WERI-Rb-1 (cell line): ENCODE data around the gene TRMT61A.
A peak's percentile ranks its signal among the peaks of the same experiment; 100 is the strongest.

ENCODE experiments used
- DNase-seq: peaks from one replicate; pipeline ENCODE4 v3.0.0-alpha.2; 2020
- H3K27ac ChIP-seq: fragments of 250-450 bp; sonication (Bioruptor Pico); 2 replicates; pipeline ENCODE4 v1.5.1; 2020; ENCODE audit warnings: mild to moderate bottlenecking, moderate library complexity
- H3K27me3 ChIP-seq: fragments of 250-450 bp; sonication (Bioruptor Pico); 2 replicates; pipeline ENCODE4 v1.5.1; 2021; ENCODE audit warnings: mild to moderate bottlenecking, low read depth, moderate library complexity; ENCODE audit not compliant: insufficient read depth, severe bottlenecking
- H3K36me3 ChIP-seq: fragments of 250-450 bp; sonication (Bioruptor Pico); 2 replicates; pipeline ENCODE4 v1.5.1; 2020; ENCODE audit warnings: mild to moderate bottlenecking, moderate library complexity
- H3K4me3 ChIP-seq: 2 replicates; pipeline ENCODE4 v1.5.1; 2011; ENCODE audit warnings: low read depth, mild to moderate bottlenecking, control low read depth, low read length
- H3K9me3 ChIP-seq: fragments of 250-450 bp; sonication (Bioruptor Pico); 2 replicates; pipeline ENCODE4 v1.5.1; 2021; ENCODE audit warnings: mild to moderate bottlenecking, moderate library complexity; ENCODE audit not compliant: severe bottlenecking
- TF ChIP-seq, protein P1 (sequence below): IDR thresholded peaks from 2 replicates; pipeline ENCODE4 v1.5.1; 2011; ENCODE audit warnings: low read depth, mild to moderate bottlenecking, control low read depth, inconsistent platforms, low read length

Gene TRMT61A

GRCh38 chr14:103551338-103551762 is 22.4 kb downstream of the TRMT61A start:
- H3K9me3 ChIP-seq, result no peaks in the 10 kb centered on the region
- no peak overlapping the region for H3K4me3 ChIP-seq
- H3K27ac ChIP-seq, result no peak overlapping the region
- DNase-seq, result no peak
- peaks cover 4% of the 10 kb centered on the region; the same call in 1 of the 2 replicates for H3K36me3 ChIP-seq
- TF ChIP-seq, protein P1, sequence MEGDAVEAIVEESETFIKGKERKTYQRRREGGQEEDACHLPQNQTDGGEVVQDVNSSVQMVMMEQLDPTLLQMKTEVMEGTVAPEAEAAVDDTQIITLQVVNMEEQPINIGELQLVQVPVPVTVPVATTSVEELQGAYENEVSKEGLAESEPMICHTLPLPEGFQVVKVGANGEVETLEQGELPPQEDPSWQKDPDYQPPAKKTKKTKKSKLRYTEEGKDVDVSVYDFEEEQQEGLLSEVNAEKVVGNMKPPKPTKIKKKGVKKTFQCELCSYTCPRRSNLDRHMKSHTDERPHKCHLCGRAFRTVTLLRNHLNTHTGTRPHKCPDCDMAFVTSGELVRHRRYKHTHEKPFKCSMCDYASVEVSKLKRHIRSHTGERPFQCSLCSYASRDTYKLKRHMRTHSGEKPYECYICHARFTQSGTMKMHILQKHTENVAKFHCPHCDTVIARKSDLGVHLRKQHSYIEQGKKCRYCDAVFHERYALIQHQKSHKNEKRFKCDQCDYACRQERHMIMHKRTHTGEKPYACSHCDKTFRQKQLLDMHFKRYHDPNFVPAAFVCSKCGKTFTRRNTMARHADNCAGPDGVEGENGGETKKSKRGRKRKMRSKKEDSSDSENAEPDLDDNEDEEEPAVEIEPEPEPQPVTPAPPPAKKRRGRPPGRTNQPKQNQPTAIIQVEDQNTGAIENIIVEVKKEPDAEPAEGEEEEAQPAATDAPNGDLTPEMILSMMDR, result no peak
- no peaks in the 10 kb centered on the region for H3K27me3 ChIP-seq

DNA sequence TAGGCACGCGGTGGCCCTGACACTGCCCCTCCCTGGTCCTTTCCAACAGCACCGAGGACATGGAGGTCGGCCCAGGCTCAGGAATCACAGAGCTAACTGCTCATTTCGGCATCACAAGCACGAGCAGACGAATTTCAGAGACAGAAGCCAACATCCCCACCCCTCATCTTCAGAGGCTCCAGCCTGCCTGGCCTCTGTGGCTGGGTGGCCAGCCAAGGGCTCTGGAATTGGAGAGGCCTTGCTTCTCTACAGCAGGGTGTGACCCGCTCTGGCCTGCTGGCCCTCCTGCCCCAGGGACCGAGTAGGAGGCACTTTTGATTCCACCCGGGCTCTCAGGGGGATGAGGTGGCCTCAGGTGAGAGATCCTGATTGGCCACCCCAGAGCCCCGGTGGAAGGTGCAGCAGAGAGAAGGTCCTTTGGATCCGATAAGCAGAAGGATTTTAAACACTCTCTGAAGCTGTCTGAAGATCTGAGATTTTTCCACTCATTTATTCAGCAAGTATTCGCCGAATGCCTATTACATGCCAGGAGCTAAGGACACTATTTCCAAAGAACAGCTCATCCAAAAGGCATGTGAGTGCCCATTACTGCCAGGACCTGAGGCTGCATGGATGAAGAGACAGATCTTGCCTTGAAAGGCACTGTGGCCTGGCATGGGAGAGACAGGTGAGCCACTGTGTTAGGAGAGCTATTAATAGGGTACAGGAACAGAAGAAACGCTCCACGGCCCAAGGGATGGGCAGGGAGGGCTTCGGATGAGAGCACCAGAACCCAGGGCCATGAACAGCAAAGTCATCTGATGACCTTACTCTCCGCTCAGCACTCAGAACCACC is 23.2 kb downstream of the TRMT61A start:
- TF ChIP-seq, protein P1, result no peak
- Histone ChIP-seq H3K36me3 (peaks cover 4% of the 10 kb centered on the region; the same call in 1 of the 2 replicates), H3K27me3 (no peaks in the 10 kb centered on the region), H3K9me3 (no peaks in the 10 kb centered on the region), H3K4me3 (no peak overlapping the region), H3K27ac (no peak overlapping the region)
- DNase-seq, result no peak

GRCh38 chr14:103552846-103553210 is 23.8 kb downstream of the TRMT61A start:
- H3K36me3 ChIP-seq, result peaks cover 9% of the 10 kb centered on the region
- no peak for DNase-seq
- no peaks in the 10 kb centered on the region for H3K9me3 ChIP-seq
- H3K4me3 ChIP-seq, result no peak overlapping the region
- H3K27ac ChIP-seq, result no peak overlapping the region
- TF ChIP-seq, protein P1, result no peak
- no peaks in the 10 kb centered on the region for H3K27me3 ChIP-seq

- no peaks in the 10 kb centered on the region for H3K27me3 ChIP-seq
- DNase-seq, result no peak
- peaks cover 35% of the 10 kb centered on the region for H3K36me3 ChIP-seq
- H3K27ac ChIP-seq, result no peak overlapping the region
- H3K9me3 ChIP-seq, result no peaks in the 10 kb centered on the region
- H3K4me3 ChIP-seq, result no peak overlapping the region
- TF ChIP-seq, protein P1, result no peak
Measured at GRCh38 chr14:103555559-103556337, 26.8 kb downstream of the TRMT61A start.

GRCh38 chr14:103556946-103557758 is 28.2 kb downstream of the TRMT61A start:
- TF ChIP-seq, protein P1, result no peak
- Histone ChIP-seq H3K4me3 (peak overlapping the region; percentile 28), H3K9me3 (no peaks in the 10 kb centered on the region), H3K27me3 (no peaks in the 10 kb centered on the region), H3K36me3 (peaks cover 39% of the 10 kb centered on the region), H3K27ac (peak overlapping the region; percentile 83)
- DNase-seq, result peak; percentile 57
